Stimulated activated CD8-positive, alpha-beta memory T cell treated with anti-CD3 and anti-CD28 coated beads, Interleukin-2, amount 100 ng/mL, for 48 hours (primary cell): ENCODE results near the gene GDE1.
A peak's percentile ranks its signal among the peaks of the same experiment; 100 is the strongest.
"Not testable (repeated sequence)": the region's sequence is repeated elsewhere in the genome, so short reads cannot be mapped to it uniquely, and the experiment has no call there.

Experiments used
- DNase-seq, 2 donors: peaks; one replicate each; pipeline ENCODE4 v3.0.0-alpha.2; 2020; ENCODE audit warnings: low read depth in 2 of 2

The GDE1 gene, protein sequence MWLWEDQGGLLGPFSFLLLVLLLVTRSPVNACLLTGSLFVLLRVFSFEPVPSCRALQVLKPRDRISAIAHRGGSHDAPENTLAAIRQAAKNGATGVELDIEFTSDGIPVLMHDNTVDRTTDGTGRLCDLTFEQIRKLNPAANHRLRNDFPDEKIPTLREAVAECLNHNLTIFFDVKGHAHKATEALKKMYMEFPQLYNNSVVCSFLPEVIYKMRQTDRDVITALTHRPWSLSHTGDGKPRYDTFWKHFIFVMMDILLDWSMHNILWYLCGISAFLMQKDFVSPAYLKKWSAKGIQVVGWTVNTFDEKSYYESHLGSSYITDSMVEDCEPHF

GRCh38 chr16:19521471-19522396 lies at the start of gene GDE1:
GDE1 (minus strand) TSS chr16:19522098; CDS start chr16:19521964, 134 bp downstream.
- peak; percentile 91 to 92 for DNase-seq

DNA sequence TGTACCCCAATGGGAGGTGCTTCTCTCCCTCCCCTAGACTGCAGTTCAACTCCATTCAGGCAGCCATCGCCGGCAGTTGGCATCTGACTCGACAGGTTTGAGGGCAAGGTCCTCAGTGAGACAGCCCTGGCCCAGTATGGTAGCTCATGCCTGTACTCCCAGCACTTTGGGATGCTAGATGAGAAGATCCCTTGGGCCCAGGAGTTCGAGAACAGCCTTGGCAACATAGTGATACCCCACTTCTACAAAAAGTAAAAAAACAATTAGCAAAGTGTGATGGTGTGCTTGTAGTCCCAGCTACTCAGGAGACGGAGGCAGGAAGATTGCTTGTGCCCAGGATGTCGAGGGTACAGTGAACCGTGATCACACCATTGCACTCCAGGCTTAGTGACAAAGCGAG lies 45.7 kb upstream of the GDE1 start:
- DNase-seq: no peak

DNA sequence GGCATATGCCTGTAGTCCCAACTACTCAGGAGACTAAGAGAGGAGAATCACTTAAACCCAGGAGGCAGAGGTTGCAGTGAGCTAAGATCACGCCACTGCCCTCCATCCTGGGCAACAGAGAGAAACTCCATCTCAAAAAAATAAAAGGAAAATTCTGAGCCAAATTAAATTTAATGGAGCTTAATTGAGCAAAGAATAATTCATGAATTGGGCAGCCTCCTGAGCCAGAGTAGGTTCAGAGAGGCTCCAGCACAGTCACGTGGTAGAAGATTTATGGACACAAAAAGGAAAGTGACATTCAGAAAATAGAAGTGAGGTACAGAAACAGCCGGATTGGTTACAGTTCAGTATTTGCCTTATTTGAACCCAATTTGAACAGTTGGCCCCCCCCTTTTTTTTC lies 44.5 kb upstream of the GDE1 start:
- DNase-seq: no peak

DNA sequence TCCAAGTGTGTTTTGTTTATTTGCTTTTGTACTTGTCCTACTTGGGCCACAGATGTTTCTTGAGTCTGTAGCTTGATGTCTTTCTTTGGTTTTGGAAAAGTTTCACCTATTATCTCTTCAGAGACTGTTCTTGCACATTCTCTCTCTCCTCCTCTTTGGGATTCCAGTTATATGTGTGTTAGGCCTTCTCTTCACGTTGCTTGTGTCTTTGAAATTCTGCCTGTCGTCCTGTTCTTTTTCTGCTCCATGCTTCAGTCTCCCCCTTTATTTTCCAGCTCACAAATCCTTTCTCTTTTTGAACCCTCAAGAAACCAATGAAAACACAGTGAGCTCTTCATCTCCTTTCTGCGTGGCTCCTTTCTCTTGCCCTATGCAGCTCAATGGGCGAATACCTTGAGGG lies 41.5 kb upstream of the GDE1 start:
- no peak for DNase-seq

DNA sequence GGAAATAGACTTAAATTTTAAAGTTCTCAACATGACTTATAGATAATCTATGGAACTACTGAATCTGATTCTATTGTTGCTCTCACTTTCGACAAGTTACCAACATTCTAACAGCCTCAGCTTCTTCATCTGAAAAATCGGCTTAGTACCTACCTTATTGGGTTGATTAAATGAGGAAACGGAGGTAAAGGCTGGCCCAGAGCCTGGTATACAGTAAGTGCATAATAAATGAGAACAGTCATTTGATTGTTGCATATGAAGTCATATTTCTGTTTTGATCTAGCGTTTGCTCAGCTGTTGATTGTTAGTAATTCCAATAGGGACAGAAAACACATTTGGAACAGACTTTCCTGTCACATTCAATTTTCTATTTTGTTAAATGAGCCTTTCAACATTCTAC lies 38.2 kb upstream of the GDE1 start:
- no peak for DNase-seq

GRCh38 chr16:19559242-19559910 lies 37.5 kb upstream of the GDE1 start:
- DNase-seq: no peak

DNA sequence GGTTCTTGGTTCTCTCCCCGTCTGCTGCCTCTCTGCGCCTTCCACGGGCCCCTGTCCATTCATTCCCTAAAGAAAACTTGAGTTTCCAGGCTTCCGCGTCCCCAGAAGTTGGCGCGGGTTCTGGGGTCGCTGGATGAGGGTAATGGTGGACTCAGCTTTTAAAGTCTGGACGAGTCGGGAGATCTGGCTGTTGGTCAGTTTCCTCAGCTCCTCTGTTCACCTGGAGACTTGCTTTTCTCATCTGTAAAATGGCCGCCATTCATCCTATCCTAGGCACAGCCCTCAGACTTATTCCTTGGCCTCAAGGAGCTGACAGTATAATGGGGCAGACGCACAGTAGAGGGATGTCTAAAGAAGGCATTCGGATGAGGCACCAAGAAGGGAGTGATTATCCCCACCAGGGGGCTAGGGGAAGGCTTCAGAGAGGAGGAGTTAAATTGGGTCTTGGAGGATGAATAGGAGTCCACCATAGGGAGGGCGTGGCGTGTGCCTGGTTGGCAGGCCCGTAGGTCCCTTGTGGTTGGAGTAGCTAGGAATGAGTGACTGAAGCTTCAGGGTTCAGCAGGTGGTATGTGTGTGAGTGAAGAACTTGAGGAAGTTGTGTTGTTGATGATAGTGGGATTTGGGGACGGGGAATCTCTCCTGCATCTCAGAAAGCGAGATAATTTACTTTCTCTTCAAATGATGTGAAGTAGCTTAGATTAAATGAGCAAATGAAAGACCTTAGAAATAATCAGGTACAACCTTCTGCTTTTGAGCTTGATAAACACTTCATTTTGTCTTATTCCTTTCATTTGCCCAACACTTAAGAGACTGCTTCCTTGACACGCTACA lies 34.3 kb upstream of the GDE1 start:
- DNase-seq: no peak

GRCh38 chr16:19555186-19555937 lies 33.5 kb upstream of the GDE1 start, which contains the start of gene VPS35L:
VPS35L (plus strand) TSS chr16:19555703; CDS start chr16:19555730, 27 bp downstream.
- peak; percentile 88 to 92 for DNase-seq

DNA sequence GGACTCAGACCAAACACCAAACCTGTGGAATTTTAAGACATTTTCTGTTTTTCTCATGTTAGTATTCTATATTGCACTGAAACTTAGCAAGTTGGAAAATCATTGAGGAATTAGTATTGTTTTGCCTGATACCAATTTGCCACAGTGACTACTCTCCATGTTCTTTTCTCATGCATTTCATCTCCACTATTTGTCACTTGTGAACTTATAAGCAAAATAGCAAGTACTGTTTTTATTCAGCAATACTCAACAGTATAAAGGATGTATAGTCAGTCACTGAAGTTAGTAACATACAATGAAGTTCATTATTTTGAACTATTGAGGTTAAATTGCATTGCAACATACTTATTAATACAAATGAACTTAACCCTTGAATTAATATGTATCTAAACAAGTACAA lies 27.8 kb upstream of the GDE1 start:
- no peak for DNase-seq

DNA sequence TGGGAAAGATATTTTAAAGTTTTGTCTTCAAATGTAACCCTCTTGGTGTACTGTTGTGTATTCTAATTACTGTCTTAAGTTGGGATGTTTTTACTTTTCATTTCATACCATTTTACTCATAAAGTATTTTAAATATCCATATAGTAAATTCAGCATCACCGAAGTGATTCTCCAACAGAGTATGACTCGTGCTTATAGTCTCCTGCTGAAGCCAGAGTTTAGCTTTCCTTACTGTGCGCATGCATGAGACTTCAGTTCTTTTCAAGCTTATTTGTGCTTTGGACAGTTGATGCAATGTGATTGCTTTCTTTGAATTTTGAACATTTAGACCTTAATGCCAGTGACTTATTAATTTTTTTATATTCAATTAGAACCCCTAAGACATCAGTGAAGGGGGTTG lies 26.2 kb upstream of the GDE1 start:
- DNase-seq: no peak

- DNase-seq: not testable (repeated sequence)
Measured at GRCh38 chr16:19543278-19543996, 21.5 kb upstream of the GDE1 start.

DNA sequence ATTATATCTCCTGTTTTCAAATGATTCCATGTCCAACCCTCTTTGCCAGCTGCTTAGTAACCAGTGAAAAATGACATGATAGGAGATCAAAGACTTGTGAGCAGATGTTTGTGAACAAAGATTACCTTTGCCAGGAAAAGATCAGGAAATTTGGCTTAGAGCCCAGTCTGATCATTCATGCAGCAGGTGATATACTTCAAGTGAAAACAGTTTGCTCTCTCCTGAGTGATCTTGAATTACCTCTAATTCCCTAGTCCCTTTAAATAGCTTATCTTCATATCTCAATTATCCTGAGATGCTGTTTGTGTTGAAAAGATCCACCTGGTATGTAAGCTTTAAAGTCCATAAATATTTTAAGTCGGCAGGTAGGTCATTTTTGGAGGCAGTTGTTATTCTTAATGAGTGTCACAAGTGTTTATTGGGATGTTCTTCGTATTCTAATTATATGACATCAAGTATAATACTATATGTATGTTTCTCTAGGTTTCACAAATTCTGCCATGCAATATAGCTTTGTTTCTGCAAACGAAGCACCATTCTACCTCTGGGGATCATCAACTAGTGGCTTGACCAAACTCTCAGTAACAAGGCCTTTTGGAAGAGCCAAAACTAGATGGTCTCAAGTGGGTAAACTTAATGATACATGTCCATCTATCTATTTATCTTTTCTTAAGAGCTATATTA lies 20.4 kb upstream of the GDE1 start:
- DNase-seq: no peak

GRCh38 chr16:19540241-19540970 lies 18.5 kb upstream of the GDE1 start:
- no peak for DNase-seq

DNA sequence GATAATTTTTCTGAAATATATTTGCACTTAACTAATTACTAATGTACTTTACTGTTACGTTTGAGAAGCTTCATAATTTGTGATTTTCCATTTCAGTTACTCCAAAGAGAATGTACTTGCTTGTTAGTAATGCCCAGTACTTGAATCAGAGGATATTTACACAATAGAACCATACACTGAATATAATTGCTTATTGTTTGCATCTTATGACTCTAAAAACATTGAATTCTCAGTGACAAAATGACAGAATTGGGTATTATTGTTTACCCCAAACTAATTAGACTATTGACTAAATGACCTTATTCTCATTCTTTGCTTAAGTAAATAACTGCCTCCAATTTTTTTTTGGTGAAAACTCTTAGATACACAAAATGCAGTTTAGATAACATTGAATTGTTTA lies 10.7 kb upstream of the GDE1 start:
- no peak for DNase-seq

GRCh38 chr16:19528666-19529065 lies 6.8 kb upstream of the GDE1 start:
- no peak for DNase-seq

GRCh38 chr16:19527161-19527560 lies 5.3 kb upstream of the GDE1 start:
- no peak for DNase-seq

- DNase-seq: no peak
Measured at GRCh38 chr16:19525385-19525723, 3.5 kb upstream of the GDE1 start.

- DNase-seq: no peak
Measured at GRCh38 chr16:19524616-19525384, 2.9 kb upstream of the GDE1 start.
